ENCODE data around the gene AFG3L2.

- no peak for TF ChIP-seq ETS1 (IDR thresholded peaks at IDR 0.05)
- TF ChIP-seq REST (IDR thresholded peaks at IDR 0.05; ENCODE audit: unreplicated experiment): no peak
- no peak for TF ChIP-seq EZH2 (IDR thresholded peaks at IDR 0.05; ENCODE audit: low read depth, unreplicated experiment)
- TF ChIP-seq CTCF (conservative IDR thresholded peaks at IDR 0.05; ENCODE audit: low read depth in 2 of 2): no peak
Observed at GRCh38 chr18:12397254-12397653, 20.2 kb upstream of the AFG3L2 start.
